Ammon's horn (tissue), 1 donor: ENCODE data around the gene KDM5B.
"Not testable (repeated sequence)": the region's sequence is repeated elsewhere in the genome, so short reads cannot be mapped to it uniquely, and the experiment has no call there.

Experiments used
- DNase-seq: peaks from one replicate; pipeline ENCODE4 v3.0.0-alpha.2; 2016; ENCODE audit warnings: low spot score

KDM5B gene

DNA sequence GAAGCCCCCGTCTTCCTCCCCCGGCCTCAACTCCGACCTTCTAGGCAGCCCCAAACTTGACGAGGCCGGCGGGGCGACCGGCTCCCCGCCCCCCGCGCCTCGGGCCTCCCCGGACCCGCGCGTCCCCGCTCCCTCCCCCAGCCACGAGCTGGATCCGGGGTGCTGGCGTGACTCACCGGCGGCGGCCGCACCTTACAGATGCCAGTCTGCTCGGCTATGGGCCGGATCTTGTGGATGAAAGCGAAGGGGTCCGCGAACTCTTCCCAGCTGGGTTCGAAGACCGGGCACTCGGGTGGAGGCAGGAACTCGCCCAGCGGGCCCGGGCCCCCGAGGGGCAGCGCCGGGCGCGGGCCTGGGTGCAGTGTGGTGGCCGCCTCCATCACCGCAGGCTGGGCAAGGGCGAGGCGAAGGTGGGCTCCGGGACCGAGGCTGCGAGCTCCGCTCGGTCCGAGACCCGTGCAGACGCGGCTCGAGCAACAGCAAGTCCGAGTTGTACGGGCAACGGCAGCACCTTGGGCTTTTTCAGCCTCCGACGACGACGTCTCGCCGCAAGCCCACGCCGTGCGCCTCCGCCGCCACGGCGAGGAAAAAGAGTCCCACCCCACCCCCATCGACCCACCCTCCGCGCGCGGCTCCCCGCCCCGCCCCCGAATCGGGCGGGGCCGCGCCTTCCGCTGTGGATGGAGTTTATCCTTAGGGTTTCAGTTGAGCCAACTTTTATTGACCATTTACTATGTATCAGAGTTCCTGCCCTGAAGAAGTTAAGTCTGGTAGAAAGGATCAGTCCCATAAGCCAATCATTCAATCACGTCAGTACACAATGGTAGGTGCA lies at the start of gene KDM5B:
Gene KDM5B, minus strand, starts transcription at position 496 of the 832 bp plus-strand sequence. Its CDS starts 116 bp downstream, at position 380.
- DNase-seq = peak; percentile 75

GRCh38 chr1:202857136-202857610 lies 49.0 kb upstream of the KDM5B start:
- no peak for DNase-seq

GRCh38 chr1:202856014-202856413 lies 47.8 kb upstream of the KDM5B start:
- DNase-seq = no peak

DNA sequence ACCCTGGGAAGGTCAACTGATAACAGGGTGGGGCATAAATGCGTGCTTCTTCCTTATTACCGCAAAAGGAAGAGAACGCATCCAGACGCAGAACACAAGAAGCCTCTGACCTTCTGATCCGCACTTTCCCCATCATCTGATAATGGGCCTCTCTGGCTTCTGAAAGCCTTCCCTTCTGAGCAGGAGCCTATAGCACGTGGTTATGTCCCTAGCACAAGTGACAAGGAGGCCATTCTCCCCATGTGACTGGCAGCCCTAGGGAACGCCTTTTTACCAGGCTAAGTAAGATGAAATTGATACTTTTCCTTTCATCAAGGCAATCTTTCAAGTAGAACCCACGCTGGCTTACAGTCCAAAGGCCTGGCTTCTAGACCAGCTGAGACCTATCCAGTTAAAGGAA lies 46.6 kb upstream of the KDM5B start:
- DNase-seq = no peak

DNA sequence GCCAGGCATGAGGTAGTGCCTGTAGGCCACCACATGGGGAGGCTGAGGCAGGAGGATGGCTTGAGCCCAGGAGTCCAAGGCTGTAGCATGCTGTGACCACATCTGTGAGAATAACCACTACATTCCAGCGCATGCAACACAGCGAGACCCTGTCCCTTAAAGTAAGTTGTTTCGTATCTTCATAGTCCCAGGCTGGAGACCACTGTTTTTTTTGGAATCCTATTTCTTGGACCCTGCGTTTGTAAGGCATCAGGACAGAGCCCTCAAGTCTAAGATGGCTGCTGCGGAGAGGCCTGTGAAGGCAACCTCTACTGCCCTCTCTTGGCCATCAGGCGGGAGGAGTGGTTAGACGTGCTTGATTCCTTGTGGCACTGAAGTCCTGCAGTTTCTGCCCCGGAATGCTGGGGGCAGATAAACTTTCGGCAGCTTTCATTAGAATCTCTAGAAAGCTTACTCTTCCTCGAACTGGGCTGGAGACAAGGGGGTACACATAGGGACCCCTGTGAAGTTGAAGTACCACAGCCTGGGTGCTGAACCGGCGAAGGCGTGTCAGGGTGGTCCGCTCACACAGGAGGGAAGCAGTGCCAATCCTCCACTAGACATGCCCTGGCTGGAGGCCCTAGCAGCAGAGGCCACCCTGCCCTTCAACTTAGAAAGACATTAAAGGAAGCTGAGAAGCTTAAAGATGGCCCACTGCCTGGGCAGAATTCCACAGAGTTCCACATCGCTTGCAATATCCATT lies 44.1 kb upstream of the KDM5B start:
- no peak for DNase-seq

DNA sequence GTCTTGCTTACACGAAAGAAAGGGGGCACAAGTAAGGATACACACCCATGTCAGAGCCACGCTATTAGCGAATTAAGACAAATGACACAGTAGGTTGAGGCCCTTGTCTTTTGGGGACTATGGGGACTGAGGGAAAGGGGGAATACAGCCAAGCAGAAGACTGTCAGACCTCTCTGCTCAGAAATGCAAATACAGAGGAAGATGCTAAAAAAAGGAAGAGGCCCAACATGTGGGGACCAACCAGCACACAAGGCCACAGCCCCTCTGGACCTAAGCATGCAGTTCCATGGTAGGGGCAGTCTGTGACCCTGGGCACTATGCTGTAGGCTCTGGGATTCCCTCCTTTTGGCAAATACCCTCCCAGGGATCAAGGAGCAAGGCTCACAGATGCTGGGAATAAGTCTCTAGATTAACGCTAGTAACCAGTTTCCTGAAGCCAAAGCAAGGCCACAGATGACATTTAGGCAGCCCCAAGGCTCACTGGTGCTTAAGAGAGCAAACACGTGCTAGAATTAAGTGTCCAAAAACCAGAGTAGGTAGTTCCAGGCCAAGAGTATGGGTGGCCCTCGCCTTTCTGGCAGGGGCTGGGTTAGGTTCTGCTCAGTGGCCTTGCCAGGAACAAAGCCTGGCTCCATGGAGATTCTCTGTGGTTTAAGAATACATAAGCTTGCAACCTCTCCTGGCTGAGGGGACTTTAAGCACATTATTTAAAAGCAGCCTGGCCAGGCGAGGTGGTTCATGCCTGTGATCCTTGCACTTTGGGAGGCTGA lies 42.6 kb upstream of the KDM5B start:
- DNase-seq = no peak

DNA sequence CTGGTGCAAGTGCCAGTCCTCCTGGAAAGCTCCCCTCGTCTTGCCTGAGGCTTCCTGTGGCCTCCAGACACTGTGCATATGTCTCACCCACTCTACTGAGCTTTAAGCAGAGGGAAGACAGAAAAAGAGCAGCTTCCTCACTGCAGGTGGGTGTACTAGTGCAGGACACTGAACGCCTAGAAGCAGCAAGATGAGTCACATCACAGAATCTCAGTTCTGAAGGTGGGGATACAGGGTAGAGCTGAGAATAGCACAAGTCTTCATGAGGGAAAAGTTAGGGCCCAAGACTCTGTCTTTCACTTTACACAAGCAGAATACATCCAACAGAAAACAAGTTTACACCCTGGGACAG lies 39.9 kb upstream of the KDM5B start:
- no peak for DNase-seq

GRCh38 chr1:202844935-202845334 lies 36.7 kb upstream of the KDM5B start:
- DNase-seq = no peak

DNA sequence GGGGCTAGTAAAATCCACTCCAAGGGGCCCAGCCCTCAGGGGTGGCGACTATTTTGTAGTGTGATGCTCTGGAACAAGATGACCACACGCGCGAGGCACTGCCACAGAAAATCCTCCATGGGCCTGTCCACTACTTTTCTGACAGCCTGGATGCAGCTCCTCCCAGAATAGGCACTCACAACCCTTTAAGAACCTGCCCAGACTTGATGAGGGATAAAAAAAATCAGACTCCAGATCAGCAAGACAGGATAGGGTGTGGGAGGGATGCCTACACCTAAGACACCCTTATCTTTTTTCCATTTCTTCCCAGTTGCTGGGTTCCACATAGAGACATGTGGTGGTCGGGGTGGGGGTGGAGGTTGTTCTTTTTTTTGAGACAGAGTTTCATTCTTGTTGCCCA lies 36.0 kb upstream of the KDM5B start:
- DNase-seq = no peak

DNA sequence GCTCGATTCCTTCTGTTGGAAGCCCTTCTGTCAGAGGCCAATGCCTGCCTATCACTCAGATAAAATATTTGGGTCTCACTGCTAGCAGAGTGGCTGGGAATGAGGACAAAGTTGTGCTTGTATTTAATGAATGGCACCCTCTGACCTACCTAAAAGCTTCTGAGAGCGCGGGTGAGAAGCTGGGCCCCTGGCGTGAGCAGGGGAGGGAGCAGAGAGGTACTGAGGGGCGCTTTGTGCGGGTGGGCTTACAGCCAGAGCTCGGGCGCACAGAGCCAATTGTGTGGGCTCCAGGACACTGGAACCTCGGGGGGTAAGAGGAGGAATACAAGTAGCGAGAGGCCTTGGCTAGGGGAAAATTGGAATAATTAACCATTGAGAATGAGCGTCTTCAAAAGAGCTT lies 34.9 kb upstream of the KDM5B start:
- DNase-seq = peak; percentile 45

DNA sequence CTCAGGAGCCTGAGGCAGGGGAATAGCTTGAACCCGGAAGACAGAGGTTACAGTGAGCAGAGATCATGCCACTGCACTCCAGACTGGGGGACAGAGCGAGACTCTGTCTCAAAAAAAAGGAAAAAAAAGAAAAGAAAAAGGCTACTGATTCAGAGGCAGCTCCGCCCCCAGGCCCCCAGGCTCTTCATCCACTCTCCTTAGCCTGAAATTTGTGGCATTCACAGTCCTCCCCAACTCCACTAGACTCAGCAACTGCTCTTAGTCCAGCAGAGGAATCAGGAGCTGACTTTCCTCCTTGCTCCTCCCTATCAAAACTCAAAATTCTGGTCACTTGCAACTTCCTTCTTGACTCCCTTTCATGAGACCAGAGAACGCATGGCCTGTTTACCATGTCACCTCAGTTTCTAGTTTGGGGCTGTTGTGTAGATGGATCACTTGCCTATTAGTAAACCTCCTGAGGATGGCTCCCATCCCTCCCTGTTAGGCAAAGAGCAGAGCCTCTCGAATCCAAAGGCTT lies 29.6 kb upstream of the KDM5B start:
- DNase-seq = no peak

DNA sequence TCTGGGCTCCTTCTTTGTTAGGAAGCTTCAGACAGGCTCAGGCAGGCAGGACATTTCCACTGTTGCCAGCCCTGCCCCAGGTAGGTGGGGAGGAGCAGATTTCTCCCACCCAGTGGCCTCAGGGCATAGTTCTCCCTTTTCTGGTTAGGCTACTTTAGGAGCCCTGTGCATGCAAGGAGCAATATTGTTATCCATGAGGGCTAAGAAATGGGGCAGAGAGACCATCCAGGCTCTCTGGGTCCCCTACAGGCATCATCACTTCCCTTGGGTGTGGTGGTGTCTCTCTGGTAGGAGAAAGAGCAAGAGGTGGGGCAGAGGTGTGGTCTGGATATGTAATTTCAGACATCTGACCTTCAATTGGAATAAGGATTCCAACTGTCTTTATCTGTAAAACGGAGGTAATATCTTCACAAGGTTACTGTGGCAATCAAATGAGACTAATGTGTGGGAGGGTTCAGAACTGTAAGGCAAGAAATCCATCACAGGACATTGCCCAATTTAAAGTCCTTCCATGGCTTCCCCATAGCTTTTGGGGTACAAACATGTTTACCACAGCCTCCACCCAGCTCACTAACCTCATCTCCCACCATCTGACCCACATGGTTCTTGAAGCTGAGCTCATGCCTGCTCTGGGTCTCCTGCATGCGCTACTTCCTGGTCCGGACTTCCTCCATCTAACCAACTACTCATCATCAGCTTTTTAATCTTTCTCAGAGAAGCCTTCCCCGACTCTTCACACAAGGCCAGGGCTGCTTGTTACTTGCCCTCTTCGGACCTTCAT lies 28.6 kb upstream of the KDM5B start:
- DNase-seq = no peak

- DNase-seq = no peak
Measured at GRCh38 chr1:202835548-202836072, 27.4 kb upstream of the KDM5B start.

DNA sequence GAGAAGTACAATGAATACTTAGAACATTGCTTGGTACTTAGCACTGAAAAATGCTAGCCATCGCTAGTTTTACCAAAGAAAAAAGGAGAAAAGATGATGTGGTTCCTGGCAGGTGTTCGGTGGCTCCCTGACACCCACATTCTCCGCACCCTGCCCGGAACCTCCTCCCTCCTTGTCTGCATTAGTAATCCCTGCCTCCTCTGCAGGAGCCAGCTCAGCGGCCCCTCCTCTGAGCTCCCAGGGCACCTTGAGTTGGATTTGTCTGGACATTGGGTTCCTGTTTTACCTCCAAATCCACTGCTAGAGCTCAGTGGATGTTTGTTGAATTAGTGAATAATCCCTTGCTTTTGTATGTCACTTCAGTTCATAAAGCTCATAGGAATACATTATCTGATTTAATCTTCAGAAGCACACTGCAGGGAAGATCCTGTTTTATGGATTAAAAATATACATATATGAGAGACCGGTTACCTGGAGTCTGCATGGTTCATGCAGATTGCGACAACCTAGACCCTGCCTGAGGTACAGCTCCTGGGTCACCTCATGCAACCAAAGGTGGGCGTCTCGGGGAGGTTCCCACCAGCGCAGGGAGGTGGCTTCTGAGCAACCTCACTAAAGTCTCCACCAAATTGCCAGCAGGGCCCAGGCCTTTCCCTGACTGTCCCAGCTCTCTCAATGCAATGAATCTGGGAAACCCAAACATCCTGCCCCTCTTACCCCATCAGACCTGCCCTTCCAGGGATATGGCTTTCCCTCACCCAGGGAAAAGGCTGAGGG lies 26.7 kb upstream of the KDM5B start:
- no peak for DNase-seq

DNA sequence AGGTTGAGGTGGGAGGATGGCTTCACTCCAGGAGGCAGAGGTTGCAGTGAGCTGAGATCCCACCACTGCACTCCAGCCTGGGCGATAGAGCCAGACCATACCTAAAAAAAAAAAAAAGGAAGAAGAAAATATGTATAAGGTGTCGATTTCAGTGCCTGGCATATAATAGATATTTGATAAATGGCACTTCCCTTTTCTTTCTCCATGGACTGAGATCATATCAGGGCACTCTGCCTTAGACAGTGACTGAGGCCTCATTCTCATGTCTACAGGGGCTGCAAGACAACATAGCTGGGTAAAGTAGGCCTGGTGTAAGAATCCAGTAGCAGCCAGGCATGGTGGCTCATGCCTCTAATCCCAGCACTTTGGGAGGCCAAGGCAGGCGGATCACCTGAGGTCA lies 23.7 kb upstream of the KDM5B start:
- no peak for DNase-seq

DNA sequence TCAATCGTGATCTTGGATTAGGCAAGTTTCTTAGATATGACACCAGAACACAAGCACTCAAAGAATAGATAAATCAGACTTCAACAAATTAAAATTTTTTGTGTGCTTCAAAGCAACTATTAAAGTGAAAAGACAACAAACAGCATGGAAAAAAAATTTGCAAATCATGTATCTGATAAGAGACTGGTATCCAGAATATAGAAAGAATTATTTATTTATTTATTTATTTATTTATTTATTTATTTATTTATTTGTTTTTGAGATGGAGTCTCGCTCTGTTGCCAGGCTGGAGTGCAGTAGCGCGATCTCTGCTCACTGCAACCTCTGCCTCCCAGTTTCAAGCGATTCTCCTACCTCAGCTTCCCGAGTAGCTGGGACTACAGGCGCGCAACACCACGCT lies 21.0 kb upstream of the KDM5B start:
- DNase-seq = not testable (repeated sequence)

- DNase-seq = no peak
Measured at GRCh38 chr1:202825748-202826147, 17.5 kb upstream of the KDM5B start.

DNA sequence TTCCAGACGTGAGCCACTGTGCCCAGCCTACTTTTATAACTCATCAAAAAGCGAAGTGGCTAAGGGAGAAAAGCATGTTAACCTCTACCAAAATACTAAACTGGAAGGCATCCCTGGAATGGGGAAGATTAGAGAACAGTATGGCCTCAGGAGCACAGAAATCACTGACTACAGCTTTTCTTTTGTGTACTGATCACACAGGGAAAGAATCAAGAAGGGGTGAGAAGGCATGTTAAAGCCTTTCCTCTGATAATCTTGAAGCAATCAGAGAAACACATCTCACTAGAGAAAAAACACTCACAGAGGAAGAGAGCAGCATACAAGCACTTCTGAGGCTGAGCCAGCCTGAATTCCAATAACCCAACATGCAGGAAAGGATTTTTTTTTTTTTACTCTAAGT lies 13.2 kb upstream of the KDM5B start:
- DNase-seq = no peak

- no peak for DNase-seq
Measured at GRCh38 chr1:202818819-202819218, 10.6 kb upstream of the KDM5B start.

DNA sequence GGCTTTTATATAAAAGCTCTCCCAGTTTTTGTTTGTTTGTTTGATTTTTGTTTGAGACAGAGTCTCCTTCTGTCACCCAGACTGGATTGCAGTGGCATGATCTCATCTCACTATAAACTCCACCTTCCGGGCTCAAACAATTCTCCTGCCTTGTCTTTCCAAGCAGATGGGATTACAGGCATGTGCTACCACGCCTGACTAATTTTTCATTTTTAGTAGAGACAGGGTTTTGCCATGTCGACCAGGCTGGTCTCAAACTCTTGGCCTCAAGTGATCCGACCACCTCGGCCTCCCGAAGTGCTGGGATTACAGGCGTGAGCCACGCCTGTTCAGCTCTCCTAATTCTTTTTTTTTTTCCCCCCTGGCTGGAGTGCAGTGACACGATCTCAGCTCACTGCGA lies 6.9 kb upstream of the KDM5B start:
- DNase-seq = no peak
